ENCODE data around the gene METTL9. TPM values are rescaled to one million over a fixed set of nuclear protein-coding genes. Genes with fewer than 3 reads are reported as not detected.

Gene METTL9
- total RNA-seq, 1 experiment from 2014 or later: 67.6 TPM

- POLR2A ChIA-PET: no interaction called here
- no TSS peak for BruUV-seq (replicated peaks)
- Mint-ChIP-seq H3K9me3 (ENCODE audit: unreplicated experiment) (no peaks in the 10 kb centered on the region), H3K4me1 (ENCODE audit: insufficient read depth, unreplicated experiment) (no peaks in the 10 kb centered on the region), H3K36me3 (ENCODE audit: insufficient read depth, unreplicated experiment) (peaks cover 9% of the 10 kb centered on the region), H3K4me3 (ENCODE audit: unreplicated experiment) (no peak overlapping the region), H3K27ac (ENCODE audit: low read depth, unreplicated experiment) (no peak overlapping the region), H3K27me3 (ENCODE audit: insufficient read depth, unreplicated experiment) (no peaks in the 10 kb centered on the region)
- intact Hi-C loops (cut with micrococcal nuclease): no loop called here
- DNase-seq (ENCODE audit: unreplicated experiment): no peak
- CTCF ChIA-PET: interaction anchor here (0.7 to 0.9 kb wide), 2 partner anchors 16 to 57 kb away, joined by 3 read pairs; no protein-coding TSS in a partner anchor
- no peak for TF ChIP-seq CTCF (IDR thresholded peaks at IDR 0.05; ENCODE audit: unreplicated experiment)
Measured at GRCh38 chr16:21651515-21651914, 52.1 kb downstream of the METTL9 start.

DNA sequence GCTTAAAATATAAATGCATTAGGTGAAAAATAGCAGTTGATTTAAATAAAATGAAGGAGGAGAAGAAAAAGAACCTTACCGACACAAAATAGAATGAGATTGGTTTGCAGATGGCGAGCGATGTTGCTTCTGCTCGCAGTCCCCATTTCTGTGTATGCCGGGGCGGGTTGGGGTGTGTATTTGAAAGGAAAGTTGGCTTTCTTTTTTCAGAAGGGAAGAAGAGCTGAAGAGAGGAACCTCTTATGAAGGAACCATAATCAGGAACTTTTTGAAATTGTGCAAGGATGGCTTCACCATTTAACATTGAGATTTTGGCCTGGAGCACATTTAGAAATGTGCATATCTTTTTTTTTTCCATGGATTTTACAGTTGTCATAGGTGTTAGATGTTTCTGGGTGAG is 53.1 kb downstream of the METTL9 start, which contains the start of gene IGSF6:
Gene IGSF6 (minus strand): TSS at position 156 of the 400 bp plus-strand sequence. CDS start 10 bp downstream, at position 146.
- no peaks in the 10 kb centered on the region for H3K9me3 Mint-ChIP-seq (ENCODE audit: unreplicated experiment)
- TF ChIP-seq CTCF (IDR thresholded peaks at IDR 0.05; ENCODE audit: unreplicated experiment): no peak
- no TSS peak for BruUV-seq (replicated peaks)
- no peak within 1 kb of the TSS for H3K4me3 Mint-ChIP-seq (ENCODE audit: unreplicated experiment)
- intact Hi-C loops (cut with micrococcal nuclease): no loop called here
- H3K4me1 Mint-ChIP-seq (ENCODE audit: insufficient read depth, unreplicated experiment): peaks cover 5% of the 10 kb centered on the region
- CTCF ChIA-PET: interaction anchor here (0.5 to 10.2 kb wide), 4 partner anchors 10 to 125 kb away, joined by 3 to 174 read pairs (median 4); no protein-coding TSS in a partner anchor
- DNase-seq (ENCODE audit: unreplicated experiment): no peak
- no peak within 1 kb of the TSS for H3K27ac Mint-ChIP-seq (ENCODE audit: low read depth, unreplicated experiment)
- H3K36me3 Mint-ChIP-seq (ENCODE audit: insufficient read depth, unreplicated experiment): peaks cover 15% of the 10 kb centered on the region
- no peaks in the 10 kb centered on the region for H3K27me3 Mint-ChIP-seq (ENCODE audit: insufficient read depth, unreplicated experiment)
- POLR2A ChIA-PET: no interaction called here

- H3K27ac Mint-ChIP-seq (ENCODE audit: low read depth, unreplicated experiment): no peak overlapping the region
- H3K9me3 Mint-ChIP-seq (ENCODE audit: unreplicated experiment): no peaks in the 10 kb centered on the region
- ChIA-PET POLR2A (no interaction called here), CTCF (interaction anchor here (0.6 to 10.2 kb wide), 2 partner anchors 45 to 54 kb away, joined by 3 to 174 read pairs; no protein-coding TSS in a partner anchor)
- DNase-seq (ENCODE audit: unreplicated experiment): no peak
- peaks cover 5% of the 10 kb centered on the region for H3K4me1 Mint-ChIP-seq (ENCODE audit: insufficient read depth, unreplicated experiment)
- peaks cover 22% of the 10 kb centered on the region for H3K36me3 Mint-ChIP-seq (ENCODE audit: insufficient read depth, unreplicated experiment)
- intact Hi-C loops (cut with micrococcal nuclease): no loop called here
- no TSS peak for BruUV-seq (replicated peaks)
- no peaks in the 10 kb centered on the region for H3K27me3 Mint-ChIP-seq (ENCODE audit: insufficient read depth, unreplicated experiment)
- TF ChIP-seq CTCF (IDR thresholded peaks at IDR 0.05; ENCODE audit: unreplicated experiment): no peak
- H3K4me3 Mint-ChIP-seq (ENCODE audit: unreplicated experiment): no peak overlapping the region
Measured at GRCh38 chr16:21653571-21653970, 54.2 kb downstream of the METTL9 start.

GRCh38 chr16:21654466-21654865 is 55.1 kb downstream of the METTL9 start:
- ChIA-PET CTCF (interaction anchor here (0.6 to 10.2 kb wide), 3 partner anchors 11 to 54 kb away, joined by 3 to 174 read pairs (median 104); no protein-coding TSS in a partner anchor), POLR2A (no interaction called here)
- DNase-seq (ENCODE audit: unreplicated experiment): no peak
- no peak overlapping the region for H3K4me3 Mint-ChIP-seq (ENCODE audit: unreplicated experiment)
- no peak for TF ChIP-seq CTCF (IDR thresholded peaks at IDR 0.05; ENCODE audit: unreplicated experiment)
- peaks cover 23% of the 10 kb centered on the region for H3K36me3 Mint-ChIP-seq (ENCODE audit: insufficient read depth, unreplicated experiment)
- H3K9me3 Mint-ChIP-seq (ENCODE audit: unreplicated experiment): no peaks in the 10 kb centered on the region
- intact Hi-C loops (cut with micrococcal nuclease): no loop called here
- no peak overlapping the region for H3K27ac Mint-ChIP-seq (ENCODE audit: low read depth, unreplicated experiment)
- H3K27me3 Mint-ChIP-seq (ENCODE audit: insufficient read depth, unreplicated experiment): no peaks in the 10 kb centered on the region
- BruUV-seq (replicated peaks): no TSS peak
- peaks cover 5% of the 10 kb centered on the region for H3K4me1 Mint-ChIP-seq (ENCODE audit: insufficient read depth, unreplicated experiment)

All from MCF 10A (cell line).